Measurements from ENCODE around the gene LIPN. TPM values are rescaled to one million over a fixed set of nuclear protein-coding genes. Genes with fewer than 3 reads are reported as not detected.

Gene LIPN
- total RNA-seq, 1 experiment from 2014 or later, result not detected

- Histone ChIP-seq H3K4me3 (ENCODE audit: low read depth, low read length, poor library complexity, severe bottlenecking) (no peak overlapping the region), H3K27ac (ENCODE audit: low read depth, low read length, poor library complexity, severe bottlenecking) (no peak overlapping the region), H3K36me3 (ENCODE audit: insufficient read depth, low read length, poor library complexity, severe bottlenecking) (no peaks in the 10 kb centered on the region), H3K27me3 (replicated peaks; ENCODE audit: insufficient read depth, low read depth, low read length, poor library complexity) (no peaks in the 10 kb centered on the region), H3K4me1 (ENCODE audit: insufficient read depth, low read length, poor library complexity, severe bottlenecking) (no peaks in the 10 kb centered on the region), H3K9me3 (ENCODE audit: low read depth, low read length, poor library complexity, severe bottlenecking) (no peaks in the 10 kb centered on the region)
- TF ChIP-seq, protein P1, sequence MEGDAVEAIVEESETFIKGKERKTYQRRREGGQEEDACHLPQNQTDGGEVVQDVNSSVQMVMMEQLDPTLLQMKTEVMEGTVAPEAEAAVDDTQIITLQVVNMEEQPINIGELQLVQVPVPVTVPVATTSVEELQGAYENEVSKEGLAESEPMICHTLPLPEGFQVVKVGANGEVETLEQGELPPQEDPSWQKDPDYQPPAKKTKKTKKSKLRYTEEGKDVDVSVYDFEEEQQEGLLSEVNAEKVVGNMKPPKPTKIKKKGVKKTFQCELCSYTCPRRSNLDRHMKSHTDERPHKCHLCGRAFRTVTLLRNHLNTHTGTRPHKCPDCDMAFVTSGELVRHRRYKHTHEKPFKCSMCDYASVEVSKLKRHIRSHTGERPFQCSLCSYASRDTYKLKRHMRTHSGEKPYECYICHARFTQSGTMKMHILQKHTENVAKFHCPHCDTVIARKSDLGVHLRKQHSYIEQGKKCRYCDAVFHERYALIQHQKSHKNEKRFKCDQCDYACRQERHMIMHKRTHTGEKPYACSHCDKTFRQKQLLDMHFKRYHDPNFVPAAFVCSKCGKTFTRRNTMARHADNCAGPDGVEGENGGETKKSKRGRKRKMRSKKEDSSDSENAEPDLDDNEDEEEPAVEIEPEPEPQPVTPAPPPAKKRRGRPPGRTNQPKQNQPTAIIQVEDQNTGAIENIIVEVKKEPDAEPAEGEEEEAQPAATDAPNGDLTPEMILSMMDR (conservative IDR thresholded peaks at IDR 0.05; ENCODE audit: low read depth, low read length), result no peak
- no peak for TF ChIP-seq EZH2 (IDR thresholded peaks at IDR 0.05; ENCODE audit: borderline replicate concordance, low read depth, low read length, poor library complexity, severe bottlenecking)
- intact Hi-C loops (cut with micrococcal nuclease; ENCODE audit: unreplicated experiment), result no loop called here
- CTCF ChIA-PET, result no interaction called here
- no TSS peak for BruUV-seq (replicated peaks)
- no peak for DNase-seq (ENCODE audit: low spot score)
- POLR2A ChIA-PET (ENCODE audit: low non-redundant PET), result no interaction called here
Observed at GRCh38 chr10:88827671-88828070, 67.9 kb downstream of the LIPN start.

- intact Hi-C loops (cut with micrococcal nuclease; ENCODE audit: unreplicated experiment), result no loop called here
- Histone ChIP-seq H3K27ac (ENCODE audit: low read depth, low read length, poor library complexity, severe bottlenecking) (no peak overlapping the region), H3K9me3 (ENCODE audit: low read depth, low read length, poor library complexity, severe bottlenecking) (no peaks in the 10 kb centered on the region), H3K4me1 (ENCODE audit: insufficient read depth, low read length, poor library complexity, severe bottlenecking) (no peaks in the 10 kb centered on the region), H3K4me3 (ENCODE audit: low read depth, low read length, poor library complexity, severe bottlenecking) (no peak overlapping the region), H3K36me3 (ENCODE audit: insufficient read depth, low read length, poor library complexity, severe bottlenecking) (no peaks in the 10 kb centered on the region), H3K27me3 (replicated peaks; ENCODE audit: insufficient read depth, low read depth, low read length, poor library complexity) (no peaks in the 10 kb centered on the region)
- CTCF ChIA-PET, result no interaction called here
- TF ChIP-seq EZH2 (IDR thresholded peaks at IDR 0.05; ENCODE audit: borderline replicate concordance, low read depth, low read length, poor library complexity, severe bottlenecking), result no peak
- TF ChIP-seq, protein P1 (conservative IDR thresholded peaks at IDR 0.05; ENCODE audit: low read depth, low read length), result no peak
- no TSS peak for BruUV-seq (replicated peaks)
- DNase-seq (ENCODE audit: low spot score), result no peak
- POLR2A ChIA-PET (ENCODE audit: low non-redundant PET), result no interaction called here
Observed at GRCh38 chr10:88828310-88828709, 68.5 kb downstream of the LIPN start.

Other genes starting within 250 kb of the LIPN start
- 6.2 and 8.1 TPM in 2 replicates for gene RNLS, start 176.7 kb upstream of the LIPN start, total RNA-seq (2021)
- gene LIPJ, start 173.3 kb upstream of the LIPN start, total RNA-seq (2021), result 0.11 TPM in 1 of 2 replicates, not detected in the other
- not detected in 2 replicates for gene LIPF, start 95.6 kb upstream of the LIPN start, total RNA-seq (2021)
- gene LIPK, start 53.8 kb upstream of the LIPN start, total RNA-seq (2021), result not detected in 2 replicates
- gene LIPM, start 42.7 kb downstream of the LIPN start, total RNA-seq (2021), result not detected in 2 replicates
- 0.52 TPM in 1 of 2 replicates, not detected in the other for gene ANKRD22, start 91.8 kb downstream of the LIPN start, total RNA-seq (2021)
- 61.2 and 71.8 TPM in 2 replicates for gene STAMBPL1, start 120.2 kb downstream of the LIPN start, total RNA-seq (2021)
- 52.2 and 78.4 TPM in 2 replicates for gene ACTA2, start 192.8 kb downstream of the LIPN start, total RNA-seq (2021)
- gene FAS, start 230.8 kb downstream of the LIPN start, total RNA-seq (2021), result 30.4 and 40.3 TPM in 2 replicates